Psoas muscle (tissue), 8 donors: Measurements from ENCODE around the gene ANAPC1. TPM values are rescaled to one million over a fixed set of nuclear protein-coding genes. Genes with fewer than 3 reads are reported as not detected.
A peak's percentile ranks its signal among the peaks of the same experiment; 100 is the strongest.

Experiments used
- ATAC-seq, 4 donors: fragments of 200-7000 bp; cut with Tn5 transposase; one replicate each; pipeline ENCODE4 v1.9.1; 2020; ENCODE audit warnings: moderate library complexity in 3 of 4, mild to moderate bottlenecking in 2 of 4
- DNase-seq, 2 donors: peaks; one replicate each; pipeline ENCODE4 v3.0.0-alpha.2; 2020
- H3K27ac ChIP-seq: fragments of 200-600 bp; one replicate; pipeline ENCODE4 v1.8.0; 2022
- H3K27me3 ChIP-seq, 3 donors: fragments of 200-600 bp in 1 of 3; one replicate each; pipeline versions ENCODE4 v1.6.1 to v1.8.0; 2013 to 2022; ENCODE audit warnings: low read length in 2 of 3, mild to moderate bottlenecking in 2 of 3, moderate library complexity in 1 of 3; ENCODE audit not compliant: insufficient read depth in 3 of 3
- H3K36me3 ChIP-seq, 2 donors: fragments of 200-600 bp in 1 of 2; one replicate each; pipeline versions ENCODE4 v1.6.1 to v1.8.0; 2013 to 2022; ENCODE audit warnings: low read depth in 1 of 2, mild to moderate bottlenecking in 1 of 2, moderate library complexity in 1 of 2; ENCODE audit not compliant: insufficient read depth in 1 of 2
- H3K4me1 ChIP-seq: fragments of 200-600 bp; one replicate; pipeline ENCODE4 v1.8.0; 2022
- H3K4me3 ChIP-seq: fragments of 200-600 bp; one replicate; pipeline ENCODE4 v1.8.0; 2022; ENCODE audit warnings: mild to moderate bottlenecking
- H3K9me3 ChIP-seq: fragments of 200-600 bp; one replicate; pipeline ENCODE4 v1.8.0; 2022
- WGBS, 3 donors: extraction: QIAGEN DNeasy Blood & Tissue Kit; methylation state at CpG; one replicate each; pipeline versions ENCODE4 v1.1.6 to v1.1.7; 2013; 5-methylcytosine and 5-hydroxymethylcytosine counted together
- intact Hi-C, 2 donors: fragments of 100-400 bp; cut with DNase I; formaldehyde crosslinking; loops; one replicate each; pipeline versions ENCODE4 v1.11.0 to v1.14.2; 2022
- polyA plus RNA-seq, 3 donors: library from polyadenylated mRNA; stranded (reverse); fragments of 200-250 nt; gene quantifications; one replicate each; pipeline ENCODE4 v1.2.3, GENCODE V29; 2013
- total RNA-seq, 4 donors: library from RNA; stranded (reverse); fragmentation: NEBNext Ultra II Directional in 2 of 4; extraction: Animal tissue kit (Norgen Biotek cat#: 25700) in 2 of 4; gene quantifications; one replicate each; pipeline versions ENCODE4 v1.2.1 to v1.2.4, GENCODE V29; 2021 to 2023
- TF ChIP-seq, protein P1 (sequence below): fragments of 200-600 bp; IDR thresholded peaks from one replicate; pipeline ENCODE4 v1.8.0; 2022; ENCODE audit warnings: antibody characterized with exemption
- donor health status: healthy with polysubstance abuse.
- donor health status: DM: no; HTN: no; CAD: no; lungs with moderate emphysema.
- donor health status: Bipolar disorder and iron deficiency.
- donor health status: healthy.
- donor health status: DM: yes; HTN: yes; CAD: no.
- donor health status: DM: no; HTN: no; CAD: no.
- donor health status: DM: no; HTN: no; CAD: no.
- donor health status: DM: yes; HTN: yes; CAD: no.

ANAPC1 gene
- total and polyA plus RNA-seq, 7 donors, result 3.9 to 23.9 (median 16.3) TPM

DNA sequence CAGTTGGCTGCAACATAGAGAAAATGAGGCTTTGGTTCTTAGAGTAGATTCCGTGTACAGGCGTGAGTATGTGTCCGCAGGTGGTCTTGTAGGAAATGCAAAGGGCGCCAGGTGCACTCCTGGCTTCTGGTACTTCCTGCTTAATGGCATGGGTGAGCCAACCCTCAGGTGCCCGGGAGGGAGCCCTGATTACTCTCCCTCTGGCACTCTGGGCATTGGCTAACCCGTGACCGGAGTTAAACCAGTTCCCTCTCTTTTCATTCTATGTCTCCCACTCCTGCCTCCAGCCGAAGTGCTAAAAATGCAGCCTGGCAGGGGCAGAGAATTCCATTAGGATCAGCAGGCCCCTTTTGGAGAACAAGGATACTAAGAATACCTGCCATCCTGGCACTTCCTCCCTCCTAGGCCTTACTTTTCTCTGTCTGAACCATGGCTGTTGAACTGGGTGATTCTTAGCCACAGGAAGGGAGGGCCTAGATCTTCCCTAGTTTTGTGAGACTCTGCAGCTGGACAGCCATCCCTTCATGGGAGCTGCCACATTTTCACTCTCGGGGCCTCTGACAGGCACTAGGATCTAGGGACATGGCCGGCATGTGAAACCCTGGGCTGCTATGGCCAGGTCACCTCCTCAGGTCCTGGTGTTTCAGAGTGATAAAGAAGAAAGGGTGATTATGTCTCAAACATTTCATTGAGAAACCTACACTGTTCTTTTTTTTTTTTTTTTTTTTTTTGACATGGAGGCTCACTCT is 20.9 kb upstream of the ANAPC1 start:
- DNase-seq (no peak), ATAC-seq (no peak)
- TF ChIP-seq, protein P1, sequence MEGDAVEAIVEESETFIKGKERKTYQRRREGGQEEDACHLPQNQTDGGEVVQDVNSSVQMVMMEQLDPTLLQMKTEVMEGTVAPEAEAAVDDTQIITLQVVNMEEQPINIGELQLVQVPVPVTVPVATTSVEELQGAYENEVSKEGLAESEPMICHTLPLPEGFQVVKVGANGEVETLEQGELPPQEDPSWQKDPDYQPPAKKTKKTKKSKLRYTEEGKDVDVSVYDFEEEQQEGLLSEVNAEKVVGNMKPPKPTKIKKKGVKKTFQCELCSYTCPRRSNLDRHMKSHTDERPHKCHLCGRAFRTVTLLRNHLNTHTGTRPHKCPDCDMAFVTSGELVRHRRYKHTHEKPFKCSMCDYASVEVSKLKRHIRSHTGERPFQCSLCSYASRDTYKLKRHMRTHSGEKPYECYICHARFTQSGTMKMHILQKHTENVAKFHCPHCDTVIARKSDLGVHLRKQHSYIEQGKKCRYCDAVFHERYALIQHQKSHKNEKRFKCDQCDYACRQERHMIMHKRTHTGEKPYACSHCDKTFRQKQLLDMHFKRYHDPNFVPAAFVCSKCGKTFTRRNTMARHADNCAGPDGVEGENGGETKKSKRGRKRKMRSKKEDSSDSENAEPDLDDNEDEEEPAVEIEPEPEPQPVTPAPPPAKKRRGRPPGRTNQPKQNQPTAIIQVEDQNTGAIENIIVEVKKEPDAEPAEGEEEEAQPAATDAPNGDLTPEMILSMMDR, result no peak
- Histone ChIP-seq H3K27me3 (peaks cover 0 to 4% (median 2%) of the 10 kb centered on the region in 3 donors), H3K9me3 (no peaks in the 10 kb centered on the region), H3K4me3 (no peak overlapping the region), H3K4me1 (peaks cover 7% of the 10 kb centered on the region), H3K27ac (no peak overlapping the region), H3K36me3 (no peaks in the 10 kb centered on the region)
- WGBS, 3 donors, result 85 to 90% (median 88%) methylated on average over 10 of the region's 10 CpGs
- intact Hi-C loops, result no loop called here

DNA sequence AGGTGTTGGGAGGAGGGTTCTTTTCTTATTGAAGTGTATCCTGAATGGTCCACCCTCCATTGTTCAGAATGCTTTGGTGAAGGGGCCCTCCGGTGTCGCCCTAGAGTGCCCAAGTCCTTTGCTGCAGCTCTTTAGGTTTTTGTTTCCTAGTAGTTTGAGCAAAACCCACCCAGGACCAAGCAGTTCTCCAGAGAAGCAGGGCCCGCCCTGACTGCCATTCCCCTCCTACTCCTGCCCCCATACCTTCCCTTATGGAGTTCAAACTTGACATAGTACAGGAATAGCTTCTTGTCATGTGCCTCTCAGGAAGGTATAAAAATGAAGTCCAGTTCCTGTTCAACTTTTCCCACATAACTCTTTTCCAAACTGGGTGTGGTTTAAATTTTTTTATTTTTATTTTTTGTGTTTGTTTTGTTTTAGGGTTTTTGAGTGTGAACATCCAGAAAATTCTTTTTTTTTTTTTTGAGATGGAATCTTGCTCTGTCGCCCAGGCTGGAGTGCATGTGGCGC is 20.0 kb upstream of the ANAPC1 start:
- no peak for ATAC-seq
- Histone ChIP-seq H3K4me3 (no peak overlapping the region), H3K27ac (no peak overlapping the region), H3K4me1 (peaks cover 11% of the 10 kb centered on the region), H3K36me3 (no peaks in the 10 kb centered on the region), H3K27me3 (peaks cover 0 to 13% (median 2%) of the 10 kb centered on the region in 3 donors), H3K9me3 (no peaks in the 10 kb centered on the region)
- intact Hi-C loops, result no loop called here
- WGBS, 3 donors, result 90 to 95% (median 95%) methylated on average over 5 of the region's 5 CpGs
- TF ChIP-seq, protein P1, result no peak
- no peak for DNase-seq

DNA sequence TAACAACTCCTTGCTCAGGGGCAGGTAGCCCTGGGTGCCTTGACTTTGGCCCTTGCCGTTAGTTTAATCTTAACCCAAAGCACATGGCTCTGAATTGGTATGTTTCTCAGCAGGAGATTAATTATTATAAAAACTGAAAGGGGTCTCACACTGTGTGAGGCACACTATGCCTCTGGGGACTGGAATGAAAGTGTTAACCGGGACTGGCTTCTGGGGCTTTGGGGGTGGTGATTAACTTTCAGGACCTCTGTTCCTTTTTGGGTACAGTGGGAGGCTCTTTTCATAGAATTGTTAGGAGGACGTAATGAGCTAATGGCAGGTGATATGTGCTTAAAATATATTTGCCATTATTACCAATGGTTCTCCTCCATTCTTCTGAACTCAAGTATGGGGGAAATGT is 19.5 kb upstream of the ANAPC1 start:
- 63 to 67% (median 67%) methylated on average over 3 of the region's 3 CpGs for WGBS, 3 donors
- Histone ChIP-seq H3K27ac (no peak overlapping the region), H3K4me3 (no peak overlapping the region), H3K9me3 (no peaks in the 10 kb centered on the region), H3K36me3 (no peaks in the 10 kb centered on the region), H3K27me3 (peaks cover 0 to 18% (median 2%) of the 10 kb centered on the region in 3 donors), H3K4me1 (peaks cover 11% of the 10 kb centered on the region)
- ATAC-seq (no peak), DNase-seq (no peak)
- TF ChIP-seq, protein P1, result no peak
- intact Hi-C loops, result no loop called here

DNA sequence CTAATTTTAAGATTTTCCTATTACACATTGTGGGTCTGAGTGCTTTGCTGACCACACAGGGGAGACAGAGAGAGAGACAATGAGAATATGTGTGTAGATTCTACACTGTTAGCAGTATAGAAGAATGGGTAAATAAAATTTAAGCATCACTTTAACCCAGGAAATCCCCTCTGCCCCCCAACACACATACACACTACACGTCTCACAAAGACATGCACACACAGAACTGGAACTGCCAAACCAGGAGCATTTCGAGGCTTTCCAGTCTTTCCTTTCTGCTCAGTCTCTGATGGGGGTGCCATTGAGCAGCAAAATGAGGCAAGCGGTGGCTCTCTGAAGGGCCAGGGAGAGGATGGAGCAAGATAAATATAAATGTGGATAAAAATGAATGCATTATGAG is 16.9 kb upstream of the ANAPC1 start:
- TF ChIP-seq, protein P1, result no peak
- DNase-seq, result no peak
- Histone ChIP-seq H3K27me3 (peaks cover 0 to 33% (median 5%) of the 10 kb centered on the region in 3 donors), H3K9me3 (no peaks in the 10 kb centered on the region), H3K27ac (no peak overlapping the region), H3K36me3 (no peaks in the 10 kb centered on the region), H3K4me1 (peaks cover 5% of the 10 kb centered on the region), H3K4me3 (peak overlapping the region; percentile 5)
- 34 to 47% (median 41%) methylated on average over 3 of the region's 3 CpGs for WGBS, 3 donors
- intact Hi-C loops, result no loop called here
- ATAC-seq, result no peak
